Daoy (cell line): ENCODE data around the gene ADGRV1. TPM values are rescaled to one million over a fixed set of nuclear protein-coding genes. Genes with fewer than 3 reads are reported as not detected.
"Not testable (repeated sequence)": the region's sequence is repeated elsewhere in the genome, so short reads cannot be mapped to it uniquely, and the experiment has no call there.

Experiments used
- DNase-seq: peaks from one replicate; pipeline ENCODE4 v3.0.0-alpha.2; 2015; ENCODE audit warnings: low read depth
- total RNA-seq: library from RNA; depleted of rRNA; stranded (reverse); fragments of >200 nt; shearing (Covaris generic); gene quantifications from 2 replicates; pipeline ENCODE4 v1.2.3, GENCODE V29; 2014

Gene ADGRV1
- total RNA-seq, 1 experiment from 2014 or later: 10.6 TPM

GRCh38 chr5:90551376-90551775 lies 7.2 kb upstream of the ADGRV1 start:
- DNase-seq: no peak

GRCh38 chr5:90553711-90554110 lies 4.9 kb upstream of the ADGRV1 start:
- DNase-seq: no peak

DNA sequence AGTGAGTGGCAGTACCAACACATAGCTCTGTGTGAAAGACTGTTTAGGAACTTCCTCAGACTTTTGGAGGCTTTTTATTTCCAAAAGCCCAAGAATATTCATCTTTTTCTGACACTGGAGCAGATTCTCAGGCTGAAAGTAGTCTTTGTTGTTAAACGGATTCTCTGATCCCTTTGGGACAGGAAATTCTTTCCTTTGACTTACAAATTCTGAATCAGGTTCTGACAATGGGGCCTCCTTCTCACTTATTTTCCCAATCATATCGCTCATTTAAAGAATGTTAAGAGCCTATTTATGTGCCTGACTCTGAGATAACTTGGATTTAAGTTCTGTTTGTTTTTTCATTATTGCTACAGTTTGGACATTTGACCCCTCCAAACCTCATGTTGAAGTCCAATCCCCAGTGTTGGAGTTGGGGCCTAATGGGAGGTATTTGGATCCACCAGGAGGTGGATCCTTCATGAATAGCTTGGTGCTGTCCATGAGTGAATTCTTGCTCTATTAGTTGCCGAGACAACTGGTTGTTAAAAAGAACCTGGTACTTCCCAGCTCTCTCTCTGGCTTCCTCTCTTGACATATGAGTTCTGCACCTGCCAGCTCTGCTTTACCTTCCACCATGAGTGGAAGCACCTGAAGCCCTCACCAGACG lies 4.1 kb upstream of the ADGRV1 start:
- DNase-seq: no peak

DNA sequence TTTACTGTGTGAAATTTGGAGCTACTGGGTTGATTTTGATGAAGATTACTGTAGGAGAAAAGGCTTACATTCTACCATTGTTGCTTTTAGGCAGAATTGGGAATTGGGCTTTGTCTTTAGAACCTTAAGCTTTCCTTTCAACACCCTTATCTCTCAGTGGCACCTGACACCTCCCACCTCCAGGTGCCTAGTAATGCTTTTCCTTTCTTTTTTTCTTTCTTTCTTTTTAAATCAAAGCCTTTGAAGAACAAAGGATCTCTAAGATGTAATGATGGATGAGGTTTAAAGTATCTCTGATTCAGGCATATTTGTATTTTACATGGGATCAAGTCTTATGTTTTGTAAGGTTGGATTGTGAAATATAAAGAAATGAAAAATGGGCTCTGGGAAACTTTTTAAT lies 2.9 kb upstream of the ADGRV1 start:
- DNase-seq: no peak

DNA sequence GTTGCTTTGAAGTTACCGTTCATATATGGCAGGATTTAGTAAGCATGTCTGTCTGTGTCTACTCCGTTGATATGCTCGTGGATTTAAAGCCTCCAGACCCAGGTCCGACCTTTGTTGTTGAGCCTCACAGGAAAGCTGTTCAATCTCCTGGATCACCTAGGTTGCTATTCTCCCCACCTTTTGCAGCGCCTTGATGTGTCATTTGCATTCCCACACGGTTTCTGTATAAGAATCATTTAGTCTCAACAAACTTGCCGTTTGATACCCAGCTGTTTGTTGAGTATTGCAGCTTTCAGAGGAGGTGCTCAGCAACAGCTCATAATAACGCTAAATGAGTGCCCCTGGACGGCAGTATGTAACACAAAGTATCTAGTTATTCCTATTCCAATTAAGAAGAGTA lies 1.2 kb upstream of the ADGRV1 start:
- no peak for DNase-seq

- DNase-seq: no peak
Measured at GRCh38 chr5:90557871-90558270, 726 bp upstream of the ADGRV1 start.

DNA sequence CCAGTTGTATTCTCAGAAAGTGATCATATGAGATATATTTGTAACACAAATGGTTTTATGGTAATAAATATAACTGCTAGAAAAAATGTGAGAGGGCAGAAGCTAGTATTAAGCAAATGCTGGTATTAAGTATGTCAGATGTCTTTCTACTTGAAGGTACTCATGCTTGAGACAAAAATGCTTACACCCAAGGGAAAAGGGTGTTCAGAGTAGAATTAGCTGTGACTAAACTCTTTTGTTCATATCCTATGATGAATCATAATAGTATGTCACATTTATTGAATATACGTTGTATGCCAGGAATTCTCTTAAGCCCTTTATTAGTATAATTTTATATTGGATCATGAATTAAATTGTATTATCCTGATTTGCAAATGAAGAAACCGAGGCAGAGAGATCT lies 2.2 kb downstream of the ADGRV1 start:
- no peak for DNase-seq

DNA sequence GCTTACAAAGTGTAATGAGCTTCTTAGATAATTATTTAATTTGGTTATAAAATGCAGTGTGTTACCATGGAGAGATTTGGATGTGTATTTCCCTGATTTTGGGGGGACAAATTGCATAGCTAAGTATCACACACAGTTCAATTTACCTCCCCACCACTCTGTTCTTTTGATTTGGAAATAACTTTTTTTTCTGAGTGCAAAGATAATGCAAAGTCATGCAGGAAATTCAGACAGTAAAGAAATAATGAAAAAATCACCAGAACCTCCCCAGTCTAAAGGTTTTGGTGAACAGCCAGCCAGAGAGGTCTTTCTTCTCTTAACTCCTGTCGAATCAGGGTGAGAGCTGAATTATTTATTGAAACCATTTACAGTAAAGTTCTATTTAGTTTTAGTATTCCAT lies 3.2 kb downstream of the ADGRV1 start:
- DNase-seq: no peak

DNA sequence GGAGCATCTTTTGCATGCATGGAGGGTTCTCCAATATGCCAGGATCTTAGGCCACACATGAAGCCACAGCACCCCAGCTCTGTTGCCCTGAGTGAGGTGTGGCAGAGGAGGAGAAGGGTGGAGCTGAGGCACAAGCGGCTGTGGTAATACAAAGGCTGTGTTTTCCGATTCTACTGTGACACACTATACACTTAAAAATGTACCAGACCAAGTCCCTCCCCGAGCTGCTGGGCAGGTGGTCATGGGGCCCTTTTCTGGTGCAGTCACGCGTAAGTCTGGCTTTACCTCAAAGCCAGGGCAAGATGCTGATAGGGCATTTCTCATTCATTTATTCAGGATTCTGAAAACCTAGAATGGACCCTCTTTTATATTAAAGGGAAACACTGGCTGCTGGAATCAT lies 3.7 kb downstream of the ADGRV1 start:
- no peak for DNase-seq

DNA sequence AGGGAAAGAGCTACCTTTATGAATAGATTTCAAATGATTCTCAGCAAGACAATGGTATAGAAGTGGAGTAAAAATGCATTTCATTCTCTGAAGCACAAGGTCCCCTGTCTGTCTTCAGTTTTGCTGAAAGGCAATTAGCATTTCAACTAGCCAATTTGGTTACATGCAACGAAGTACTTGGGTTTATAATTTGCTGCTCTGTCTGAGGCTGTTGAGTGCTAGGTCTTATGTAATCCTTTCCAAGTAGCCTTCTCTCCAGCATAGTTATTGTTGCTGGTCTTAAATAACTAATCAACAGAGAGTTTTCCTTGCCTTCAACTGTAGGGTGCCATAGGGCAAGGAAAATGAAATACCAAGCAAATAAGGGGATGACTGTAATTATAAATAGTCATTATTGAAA lies 4.5 kb downstream of the ADGRV1 start:
- no peak for DNase-seq

DNA sequence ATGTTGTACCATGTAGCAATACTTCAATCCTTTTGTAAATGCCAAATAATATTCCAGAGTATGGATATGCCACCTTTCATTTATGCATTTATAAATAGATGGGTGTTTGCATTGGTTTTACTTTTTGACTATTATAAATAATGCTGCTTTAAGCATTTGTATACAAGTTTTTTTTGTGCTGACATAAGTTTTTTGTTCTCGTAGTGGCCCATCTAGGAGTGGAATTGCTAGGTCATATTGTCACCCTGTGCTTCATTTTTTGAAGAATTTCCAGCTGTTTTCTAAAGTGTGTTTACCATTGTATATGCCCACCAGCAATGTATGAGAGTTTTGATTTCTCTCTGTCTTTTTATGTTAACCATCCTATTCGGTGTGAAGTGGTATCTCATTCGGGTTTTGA lies 6.9 kb downstream of the ADGRV1 start:
- DNase-seq: no peak

- DNase-seq: no peak
Measured at GRCh38 chr5:90569084-90569483, 10.5 kb downstream of the ADGRV1 start.

GRCh38 chr5:90570034-90570433 lies 11.4 kb downstream of the ADGRV1 start:
- DNase-seq: no peak

DNA sequence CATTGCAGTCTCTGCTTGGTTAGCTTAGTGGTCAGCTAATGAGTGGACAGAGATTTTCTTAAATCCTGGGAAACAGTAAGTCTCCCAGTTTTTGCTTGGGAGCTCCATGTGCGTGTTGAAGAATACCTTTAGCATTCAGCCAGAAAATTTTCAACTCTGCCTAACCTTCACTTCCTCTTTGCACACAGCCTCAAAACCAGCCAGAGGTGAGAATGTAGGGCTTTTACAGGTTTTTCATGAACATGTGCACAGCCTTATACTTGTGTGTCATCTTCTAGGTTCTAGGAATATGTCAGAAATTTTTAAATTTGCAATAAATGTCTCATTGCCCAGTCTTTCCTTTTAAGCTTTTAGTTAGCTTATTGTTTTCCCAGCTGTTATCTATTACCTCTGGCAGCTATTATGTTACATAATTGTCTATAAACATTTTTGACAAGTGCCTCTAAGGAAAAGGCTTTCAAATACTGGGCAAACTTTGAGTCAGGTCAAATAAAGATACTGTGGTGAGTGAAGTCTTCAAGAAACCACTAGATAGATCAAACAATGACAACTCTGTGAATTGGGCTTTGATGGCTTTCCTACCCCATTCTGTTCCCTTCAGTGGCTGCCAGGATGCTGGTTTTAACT lies 12.7 kb downstream of the ADGRV1 start:
- DNase-seq: no peak

DNA sequence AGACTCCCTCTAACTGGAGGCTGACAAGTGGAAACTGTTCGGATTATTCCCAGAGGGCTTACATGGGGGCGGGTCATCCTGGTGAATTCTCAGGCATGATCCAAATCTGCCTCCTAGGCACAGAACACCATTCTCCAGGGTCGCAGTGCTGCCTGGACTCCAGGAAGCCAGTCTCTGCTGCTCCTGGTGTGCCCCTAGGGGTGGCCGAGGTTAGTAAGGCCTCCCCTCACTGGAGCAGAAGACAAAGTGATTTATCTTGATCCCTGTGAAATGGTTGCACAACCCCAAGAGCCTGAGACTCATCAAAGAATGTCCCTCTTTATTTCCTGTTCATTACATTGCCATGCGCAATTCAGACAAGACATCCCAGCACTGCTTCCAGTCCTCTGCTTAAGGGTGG lies 17.1 kb downstream of the ADGRV1 start:
- DNase-seq: no peak

DNA sequence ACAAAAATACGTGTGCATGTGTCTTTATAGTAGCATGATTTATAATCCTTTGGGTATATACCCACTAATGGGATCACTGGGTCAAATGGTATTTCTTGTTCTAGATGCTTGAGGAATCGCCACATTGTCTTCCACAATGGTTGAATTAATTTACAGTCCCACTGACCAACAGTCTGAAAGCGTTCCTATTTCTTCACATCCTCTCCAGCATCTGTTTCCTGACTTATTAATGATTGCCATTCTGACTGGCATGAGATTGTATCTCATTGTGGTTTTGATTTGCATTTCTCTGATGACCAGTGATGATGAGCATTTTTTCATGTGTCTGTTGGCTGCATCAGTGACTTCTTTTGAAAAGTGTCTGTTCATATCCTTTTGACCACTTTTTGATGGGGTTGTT lies 18.0 kb downstream of the ADGRV1 start:
- DNase-seq: not testable (repeated sequence)

DNA sequence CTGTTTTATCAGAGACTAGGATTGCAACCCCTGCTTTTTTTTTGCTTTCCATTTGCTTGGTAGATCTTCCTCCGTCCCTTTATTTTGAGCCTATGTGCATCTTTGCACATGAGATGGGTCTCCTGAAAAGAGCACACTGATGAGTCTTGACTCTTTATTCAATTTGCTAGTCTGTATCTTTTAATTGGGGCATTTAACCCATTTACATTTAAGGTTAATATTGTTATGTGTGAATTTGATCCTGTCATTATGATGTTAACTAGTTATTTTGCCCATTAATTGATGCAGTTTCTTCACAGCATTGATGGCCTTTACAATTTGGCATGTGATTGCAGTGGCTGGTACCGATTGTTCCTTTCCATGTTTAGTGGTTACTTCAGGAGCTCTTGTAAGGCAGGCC lies 21.3 kb downstream of the ADGRV1 start:
- not testable (repeated sequence) for DNase-seq

DNA sequence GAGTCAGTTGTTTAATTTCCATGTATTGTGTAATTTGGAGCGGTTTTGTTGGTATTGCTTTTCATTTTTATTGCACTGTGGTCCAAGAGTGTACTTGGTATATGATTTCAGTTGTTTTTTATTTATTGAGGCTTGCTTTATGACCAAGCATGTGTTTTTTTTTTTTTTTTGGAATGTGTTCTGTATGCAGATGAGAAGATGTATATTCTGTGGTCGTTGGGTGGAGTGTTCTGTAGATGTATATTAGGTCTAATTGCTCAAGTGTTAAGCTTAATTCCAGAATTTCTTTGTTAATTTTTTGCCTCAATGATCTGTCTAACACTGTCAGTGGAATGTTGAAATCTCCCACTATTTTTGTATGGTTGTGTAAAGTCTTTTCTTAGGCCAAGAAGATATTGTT lies 23.4 kb downstream of the ADGRV1 start:
- no peak for DNase-seq

GRCh38 chr5:90585337-90585986 lies 26.9 kb downstream of the ADGRV1 start:
- no peak for DNase-seq

GRCh38 chr5:90586469-90586868 lies 27.9 kb downstream of the ADGRV1 start:
- DNase-seq: no peak

GRCh38 chr5:90590170-90590569 lies 31.6 kb downstream of the ADGRV1 start:
- no peak for DNase-seq

GRCh38 chr5:90593083-90593482 lies 34.5 kb downstream of the ADGRV1 start:
- DNase-seq: not testable (repeated sequence)

GRCh38 chr5:90595766-90596165 lies 37.2 kb downstream of the ADGRV1 start:
- not testable (repeated sequence) for DNase-seq
